ENCODE data around the gene ZNF513.

ZNF513 gene

DNA sequence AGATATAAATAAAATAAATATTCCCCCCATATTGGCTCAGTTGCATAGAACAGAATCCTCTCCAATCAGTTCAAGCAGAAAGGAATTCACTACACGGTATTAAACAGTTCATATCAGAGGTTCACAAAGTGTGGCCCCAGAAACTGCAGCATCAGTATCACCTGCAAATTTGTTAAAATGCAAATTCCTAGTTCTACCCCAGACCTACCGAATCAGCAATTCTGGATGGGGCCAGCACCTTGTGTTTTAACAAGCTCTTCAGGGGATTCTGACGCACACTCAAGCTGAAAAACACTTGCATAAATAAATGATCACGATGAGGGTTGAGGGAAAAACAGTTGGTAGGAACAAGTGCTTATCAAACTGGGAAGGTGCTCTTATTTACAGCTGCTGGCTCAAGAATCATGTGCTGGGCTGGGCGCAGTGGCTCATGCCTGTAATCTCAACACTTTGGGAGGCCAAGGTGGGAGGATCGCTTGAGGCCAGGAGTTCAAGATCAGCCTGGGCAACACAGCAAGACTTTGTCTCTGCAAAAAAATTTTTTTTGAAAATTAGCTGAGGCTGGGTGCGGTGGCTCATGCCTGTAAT, 30.3 kb downstream of the ZNF513 start:
- in situ Hi-C loops (cut with HindIII; ENCODE audit: low sequenced_read_pairs): no loop called here
- H3K4me3 ChIP-seq (ENCODE audit: low read depth, low read length): no peak overlapping the region
- no peak for DNase-seq (ENCODE audit: low read depth)
- TF ChIP-seq, protein P1, sequence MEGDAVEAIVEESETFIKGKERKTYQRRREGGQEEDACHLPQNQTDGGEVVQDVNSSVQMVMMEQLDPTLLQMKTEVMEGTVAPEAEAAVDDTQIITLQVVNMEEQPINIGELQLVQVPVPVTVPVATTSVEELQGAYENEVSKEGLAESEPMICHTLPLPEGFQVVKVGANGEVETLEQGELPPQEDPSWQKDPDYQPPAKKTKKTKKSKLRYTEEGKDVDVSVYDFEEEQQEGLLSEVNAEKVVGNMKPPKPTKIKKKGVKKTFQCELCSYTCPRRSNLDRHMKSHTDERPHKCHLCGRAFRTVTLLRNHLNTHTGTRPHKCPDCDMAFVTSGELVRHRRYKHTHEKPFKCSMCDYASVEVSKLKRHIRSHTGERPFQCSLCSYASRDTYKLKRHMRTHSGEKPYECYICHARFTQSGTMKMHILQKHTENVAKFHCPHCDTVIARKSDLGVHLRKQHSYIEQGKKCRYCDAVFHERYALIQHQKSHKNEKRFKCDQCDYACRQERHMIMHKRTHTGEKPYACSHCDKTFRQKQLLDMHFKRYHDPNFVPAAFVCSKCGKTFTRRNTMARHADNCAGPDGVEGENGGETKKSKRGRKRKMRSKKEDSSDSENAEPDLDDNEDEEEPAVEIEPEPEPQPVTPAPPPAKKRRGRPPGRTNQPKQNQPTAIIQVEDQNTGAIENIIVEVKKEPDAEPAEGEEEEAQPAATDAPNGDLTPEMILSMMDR (IDR thresholded peaks at IDR 0.05; ENCODE audit: low read depth, low read length, missing control alignments): no peak

DNA sequence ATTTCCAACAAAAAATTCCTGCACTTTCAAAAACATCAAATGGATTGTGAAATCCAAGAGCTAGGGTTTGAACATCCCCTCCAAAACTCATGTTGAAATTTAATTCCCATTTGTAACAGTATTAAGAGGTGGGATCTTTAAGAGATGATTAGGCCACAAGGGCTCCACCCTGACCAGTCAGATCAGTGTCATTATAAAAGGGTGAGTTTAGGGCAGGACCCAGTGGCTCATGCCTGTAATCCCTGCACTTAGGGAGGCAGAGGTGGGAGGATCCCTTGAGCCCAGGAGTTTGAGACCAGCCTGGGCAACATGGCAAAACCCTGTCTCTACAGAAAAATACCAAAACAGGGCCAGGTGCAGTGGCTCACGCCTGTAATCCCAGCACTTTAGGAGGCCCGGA, 32.9 kb downstream of the ZNF513 start:
- H3K4me3 ChIP-seq (ENCODE audit: low read depth, low read length): no peak overlapping the region
- DNase-seq (ENCODE audit: low read depth): no peak

DNA sequence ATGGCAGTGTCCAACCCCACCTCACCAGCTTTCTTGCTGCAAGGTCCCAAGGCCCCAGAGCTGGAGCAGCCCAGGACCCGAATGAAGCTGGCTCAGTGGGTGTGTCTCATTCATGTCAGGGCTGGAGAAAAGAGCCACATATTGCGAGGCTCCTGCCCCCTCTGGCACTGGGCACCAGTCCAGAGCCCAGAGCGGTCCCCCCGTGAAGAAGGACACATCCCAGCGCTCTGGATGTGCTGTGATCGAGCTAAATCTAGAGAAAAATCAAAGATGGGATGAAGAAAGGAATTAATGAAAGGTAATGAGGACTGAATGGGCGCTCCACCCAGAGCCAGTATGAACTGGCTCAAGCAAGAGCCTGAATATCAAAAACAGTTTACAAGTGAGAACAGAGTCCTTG, 44.4 kb downstream of the ZNF513 start:
- TF ChIP-seq, protein P1 (IDR thresholded peaks at IDR 0.05; ENCODE audit: low read depth, low read length, missing control alignments): no peak
- in situ Hi-C loops (cut with HindIII; ENCODE audit: low sequenced_read_pairs): no loop called here
- no peak overlapping the region for H3K4me3 ChIP-seq (ENCODE audit: low read depth, low read length)
- no peak for DNase-seq (ENCODE audit: low read depth)

More for the DNA sequence above, 32.9 kb downstream of the ZNF513 start:
- TF ChIP-seq, protein P1 (IDR thresholded peaks at IDR 0.05; ENCODE audit: low read depth, low read length, missing control alignments): no peak
- in situ Hi-C loops (cut with HindIII; ENCODE audit: low sequenced_read_pairs): no loop called here

- no peak for DNase-seq (ENCODE audit: low read depth)
- in situ Hi-C loops (cut with HindIII; ENCODE audit: low sequenced_read_pairs): no loop called here
- TF ChIP-seq, protein P1 (IDR thresholded peaks at IDR 0.05; ENCODE audit: low read depth, low read length, missing control alignments): no peak
- H3K4me3 ChIP-seq (ENCODE audit: low read depth, low read length): no peak overlapping the region
These were observed 45.2 kb downstream of the ZNF513 start for GRCh38 chr2:27335311-27335710.

All from astrocyte of the cerebellum (primary cell).